ENCODE results near the gene KRTAP19-4. TPM values are rescaled to one million over a fixed set of nuclear protein-coding genes. Genes with fewer than 3 reads are reported as not detected.

Gene KRTAP19-4, protein sequence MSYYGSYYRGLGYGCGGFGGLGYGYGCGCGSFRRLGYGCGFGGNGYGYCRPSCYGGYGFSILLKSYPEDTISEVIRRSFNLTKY
- not detected in 5 replicates for total RNA-seq (2022; extraction: Qiagen RNA extraction; ENCODE audit: low read depth)

DNA sequence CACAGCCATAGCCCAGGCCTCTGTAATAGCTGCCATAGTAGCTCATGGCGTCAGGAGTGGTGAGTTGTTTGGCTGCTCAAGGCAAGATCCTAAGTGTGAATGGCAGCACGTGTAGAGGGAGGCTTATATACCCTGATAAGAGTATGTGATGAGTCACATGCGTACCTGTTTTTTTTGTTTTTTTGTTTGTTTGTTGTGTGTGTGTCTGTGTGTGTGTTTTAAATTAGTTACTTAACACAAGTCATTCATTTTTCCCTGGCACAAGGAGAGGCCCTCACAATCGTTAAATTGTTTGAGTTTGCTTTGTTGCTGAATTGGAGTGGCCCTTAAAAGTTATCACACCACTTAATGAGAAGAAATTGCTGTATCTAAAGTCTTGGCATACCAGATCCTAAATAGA, at the start of gene KRTAP19-4:
Gene KRTAP19-4, minus strand, starts transcription at position 101 of the 400 bp plus-strand sequence. Its CDS starts 55 bp downstream, at position 46.

DNA sequence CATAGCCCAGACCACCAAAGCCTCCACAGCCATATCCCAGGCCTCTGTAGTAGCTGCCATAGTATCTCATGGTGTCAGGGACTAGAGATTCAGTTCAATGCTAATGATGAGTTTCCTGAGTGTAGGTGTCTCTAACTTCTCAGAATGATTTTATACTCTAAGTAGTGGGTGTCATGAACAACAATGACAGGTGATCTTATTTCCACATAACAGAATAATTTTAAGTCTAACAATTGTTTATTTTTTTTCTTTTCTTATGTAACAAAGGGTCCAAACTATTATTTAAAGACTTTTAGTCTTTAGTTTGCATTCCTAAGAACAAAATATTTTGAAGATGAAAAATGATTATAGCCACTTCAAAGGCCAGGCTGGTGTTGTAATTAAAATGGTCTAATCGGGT, 44.8 kb upstream of the KRTAP19-4 start, which contains the start of gene KRTAP19-6:
Gene KRTAP19-6, minus strand, starts transcription at position 101 of the 400 bp plus-strand sequence. Its CDS starts 31 bp downstream, at position 70.

DNA sequence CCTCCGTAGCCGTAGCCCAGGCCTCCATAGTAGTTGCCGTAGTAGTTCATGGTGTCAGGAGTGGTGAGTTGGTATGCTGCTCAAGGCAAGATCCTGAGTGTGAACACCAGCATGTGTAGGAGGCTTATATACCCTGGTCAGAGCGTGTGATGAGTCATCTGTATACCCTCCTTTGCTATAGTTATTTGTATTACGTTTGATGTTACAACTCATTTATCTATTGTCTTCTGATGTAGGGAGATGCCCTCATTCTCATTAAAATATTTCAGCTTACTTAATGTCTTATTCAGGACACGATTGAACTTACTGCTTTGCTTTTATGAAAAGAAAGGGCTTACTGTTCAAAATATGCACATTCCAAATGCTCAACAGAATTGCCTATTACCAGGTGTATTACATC, 5.1 kb upstream of the KRTAP19-4 start, which contains the start of gene KRTAP19-5:
Gene KRTAP19-5, minus strand, starts transcription at position 101 of the 400 bp plus-strand sequence. Its CDS starts 51 bp downstream, at position 50.

DNA sequence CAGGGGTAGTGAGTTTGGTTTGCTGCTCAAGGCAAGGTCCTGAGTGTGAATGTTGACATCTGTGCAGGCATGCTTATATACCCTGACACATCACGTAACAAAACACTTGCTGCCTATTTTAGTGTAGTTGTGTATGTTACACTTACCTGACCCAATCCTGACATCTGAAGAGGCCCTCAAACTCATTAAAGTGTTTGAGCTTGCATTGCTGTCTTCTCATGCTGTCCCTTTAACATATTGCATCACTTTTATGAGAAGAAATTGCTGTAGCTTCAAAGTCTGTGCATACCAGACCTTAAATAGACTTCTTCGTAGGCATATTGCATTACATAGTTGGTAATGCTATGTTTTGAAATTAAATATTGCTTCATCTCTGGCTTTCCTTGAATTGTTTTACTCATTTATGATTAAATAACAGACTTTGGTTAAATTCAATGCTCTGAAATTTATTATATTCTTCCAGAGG, 5.0 kb downstream of the KRTAP19-4 start, which contains the start of gene KRTAP19-3:
Gene KRTAP19-3, minus strand, starts transcription at position 51 of the 466 bp plus-strand sequence. CDS start 56 bp downstream, outside the sequence.

DNA sequence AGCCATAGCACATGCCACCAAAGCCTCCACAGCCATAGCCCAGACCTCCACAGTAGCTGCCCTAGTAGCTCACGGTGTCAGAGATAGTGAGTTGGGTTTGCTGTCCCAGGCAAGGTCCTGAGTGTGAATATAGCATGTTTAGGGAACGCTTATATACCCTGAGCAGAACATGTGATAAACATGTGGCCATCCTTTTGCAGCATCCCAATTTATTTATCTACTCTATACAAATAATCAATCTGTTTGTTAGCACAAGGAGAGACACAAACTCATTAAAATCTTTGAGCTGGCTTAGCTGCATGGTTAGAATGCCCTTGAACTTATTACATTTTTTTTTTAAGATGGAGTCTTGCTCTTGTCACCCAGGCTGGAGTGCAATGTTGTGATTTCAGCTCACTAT, 9.6 kb downstream of the KRTAP19-4 start, which contains the start of gene KRTAP19-2:
Gene KRTAP19-2, minus strand, starts transcription at position 101 of the 400 bp plus-strand sequence. Its CDS starts 88 bp downstream, at position 13.

DNA sequence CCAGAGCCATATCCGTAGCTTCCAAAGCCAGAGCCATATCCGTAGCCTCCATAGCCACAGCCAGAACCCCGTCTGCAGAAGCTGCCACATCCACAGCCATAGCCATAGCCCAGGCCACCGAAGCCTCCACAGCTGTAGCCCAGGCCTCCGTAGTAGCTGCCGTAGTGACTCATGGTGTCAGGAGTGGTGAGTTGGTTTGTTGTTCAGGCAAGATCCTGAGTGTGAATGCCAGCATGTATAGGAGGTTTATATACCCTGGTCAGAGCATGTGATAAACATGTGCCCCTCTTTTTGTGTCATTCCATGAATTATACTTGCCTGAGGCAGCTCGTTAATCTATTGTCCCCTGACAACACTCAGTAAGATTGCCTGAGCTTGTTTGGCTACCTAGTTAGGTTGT, 16.8 kb downstream of the KRTAP19-4 start, which contains the start of gene KRTAP19-1:
Gene KRTAP19-1, minus strand, starts transcription at position 223 of the 400 bp plus-strand sequence. Its CDS starts 50 bp downstream, at position 173.

Other genes with a start within 250 kb of the KRTAP19-4 start
- not detected in 5 replicates for gene KRTAP24-1, start 214.2 kb downstream of the KRTAP19-4 start, total RNA-seq (2022; extraction: Qiagen RNA extraction; ENCODE audit: low read depth)
- gene KRTAP25-1, start 207.7 kb downstream of the KRTAP19-4 start, total RNA-seq (2022; extraction: Qiagen RNA extraction; ENCODE audit: low read depth) = not detected in 5 replicates
- gene KRTAP26-1, start 176.8 kb downstream of the KRTAP19-4 start, total RNA-seq (2022; extraction: Qiagen RNA extraction; ENCODE audit: low read depth) = not detected in 5 replicates
- not detected in 5 replicates for gene KRTAP27-1, start 159.5 kb downstream of the KRTAP19-4 start, total RNA-seq (2022; extraction: Qiagen RNA extraction; ENCODE audit: low read depth)
- not detected in 5 replicates for gene KRTAP23-1, start 148.6 kb downstream of the KRTAP19-4 start, total RNA-seq (2022; extraction: Qiagen RNA extraction; ENCODE audit: low read depth)
- gene KRTAP13-2, start 124.9 kb downstream of the KRTAP19-4 start, total RNA-seq (2022; extraction: Qiagen RNA extraction; ENCODE audit: low read depth) = not detected in 5 replicates
- gene KRTAP13-1, start 101.1 kb downstream of the KRTAP19-4 start, total RNA-seq (2022; extraction: Qiagen RNA extraction; ENCODE audit: low read depth) = not detected in 5 replicates
- not detected in 5 replicates for gene KRTAP13-3, start 71.2 kb downstream of the KRTAP19-4 start, total RNA-seq (2022; extraction: Qiagen RNA extraction; ENCODE audit: low read depth)
- not detected in 5 replicates for gene KRTAP13-4, start 66.9 kb downstream of the KRTAP19-4 start, total RNA-seq (2022; extraction: Qiagen RNA extraction; ENCODE audit: low read depth)
- gene KRTAP15-1, start 56.9 kb downstream of the KRTAP19-4 start, total RNA-seq (2022; extraction: Qiagen RNA extraction; ENCODE audit: low read depth) = not detected in 5 replicates
- gene KRTAP19-1, start 16.8 kb downstream of the KRTAP19-4 start, total RNA-seq (2022; extraction: Qiagen RNA extraction; ENCODE audit: low read depth) = not detected in 5 replicates
- not detected in 5 replicates for gene KRTAP19-2, start 9.7 kb downstream of the KRTAP19-4 start, total RNA-seq (2022; extraction: Qiagen RNA extraction; ENCODE audit: low read depth)
- not detected in 5 replicates for gene KRTAP19-3, start 5.2 kb downstream of the KRTAP19-4 start, total RNA-seq (2022; extraction: Qiagen RNA extraction; ENCODE audit: low read depth)
- gene KRTAP19-5, start 5.0 kb upstream of the KRTAP19-4 start, total RNA-seq (2022; extraction: Qiagen RNA extraction; ENCODE audit: low read depth) = not detected in 5 replicates
- not detected in 5 replicates for gene KRTAP19-6, start 44.7 kb upstream of the KRTAP19-4 start, total RNA-seq (2022; extraction: Qiagen RNA extraction; ENCODE audit: low read depth)
- gene KRTAP19-7, start 64.1 kb upstream of the KRTAP19-4 start, total RNA-seq (2022; extraction: Qiagen RNA extraction; ENCODE audit: low read depth) = not detected in 5 replicates
- not detected in 5 replicates for gene KRTAP22-2, start 93.2 kb upstream of the KRTAP19-4 start, total RNA-seq (2022; extraction: Qiagen RNA extraction; ENCODE audit: low read depth)
- gene KRTAP6-3, start 95.3 kb upstream of the KRTAP19-4 start, total RNA-seq (2022; extraction: Qiagen RNA extraction; ENCODE audit: low read depth) = not detected in 5 replicates
- not detected in 5 replicates for gene KRTAP6-2, start 101.7 kb upstream of the KRTAP19-4 start, total RNA-seq (2022; extraction: Qiagen RNA extraction; ENCODE audit: low read depth)
- not detected in 5 replicates for gene KRTAP22-1, start 103.9 kb upstream of the KRTAP19-4 start, total RNA-seq (2022; extraction: Qiagen RNA extraction; ENCODE audit: low read depth)
- not detected in 5 replicates for gene KRTAP6-1, start 116.8 kb upstream of the KRTAP19-4 start, total RNA-seq (2022; extraction: Qiagen RNA extraction; ENCODE audit: low read depth)
- not detected in 5 replicates for gene KRTAP20-1, start 119.3 kb upstream of the KRTAP19-4 start, total RNA-seq (2022; extraction: Qiagen RNA extraction; ENCODE audit: low read depth)
- not detected in 5 replicates for gene KRTAP20-4, start 123.5 kb upstream of the KRTAP19-4 start, total RNA-seq (2022; extraction: Qiagen RNA extraction; ENCODE audit: low read depth)
- not detected in 5 replicates for gene KRTAP20-2, start 138.0 kb upstream of the KRTAP19-4 start, total RNA-seq (2022; extraction: Qiagen RNA extraction; ENCODE audit: low read depth)
- not detected in 5 replicates for gene KRTAP20-3, start 145.7 kb upstream of the KRTAP19-4 start, total RNA-seq (2022; extraction: Qiagen RNA extraction; ENCODE audit: low read depth)
- not detected in 5 replicates for gene KRTAP21-3, start 221.6 kb upstream of the KRTAP19-4 start, total RNA-seq (2022; extraction: Qiagen RNA extraction; ENCODE audit: low read depth)